GM23338 (cell line): Measurements from ENCODE around the gene FAM124B. TPM values are rescaled to one million over a fixed set of nuclear protein-coding genes. Genes with fewer than 3 reads are reported as not detected.

Source experiments
- ATAC-seq: fragments of 200-7000 bp; cut with Tn5 transposase; 3 replicates; pipeline ENCODE4 v1.9.1; 2020
- DNase-seq: peaks from one replicate; pipeline ENCODE4 v3.0.0-alpha.2; 2015; ENCODE audit warnings: low spot score
- H2AFZ ChIP-seq: fragments of 200-600 bp; sonication (generic); 2 replicates; pipeline ENCODE4 v1.8.0; 2016; ENCODE audit warnings: antibody characterized with exemption, mild to moderate bottlenecking, moderate library complexity
- H3F3A ChIP-seq: fragments of 200-600 bp; sonication (generic); replicated peaks from 2 replicates; pipeline ENCODE4 v1.8.0; 2017; ENCODE audit warnings: antibody characterized with exemption, mixed run types, low read depth
- H3K27ac ChIP-seq: fragments of 200-600 bp; sonication (generic); 2 replicates; pipeline ENCODE4 v1.6.1; 2016; ENCODE audit warnings: low read depth
- H3K27me3 ChIP-seq: fragments of 200-600 bp; sonication (generic); 2 replicates; pipeline ENCODE4 v1.8.0; 2016; ENCODE audit warnings: mild to moderate bottlenecking, mixed run types, moderate library complexity; ENCODE audit not compliant: insufficient read depth
- H3K36me3 ChIP-seq: fragments of 200-600 bp; sonication (generic); 2 replicates; pipeline ENCODE4 v1.8.0; 2016; ENCODE audit warnings: mild to moderate bottlenecking; ENCODE audit not compliant: insufficient read depth
- H3K4me1 ChIP-seq: fragments of 200-600 bp; sonication (generic); 2 replicates; pipeline ENCODE4 v1.8.0; 2016; ENCODE audit warnings: mild to moderate bottlenecking, moderate library complexity; ENCODE audit not compliant: insufficient read depth
- H3K4me2 ChIP-seq: fragments of 200-600 bp; sonication (generic); 2 replicates; pipeline ENCODE4 v1.7.1; 2017; ENCODE audit warnings: mixed run types
- H3K4me3 ChIP-seq: fragments of 200-600 bp; sonication (generic); 2 replicates; pipeline ENCODE4 v1.6.1; 2016; ENCODE audit warnings: mixed run types
- H3K79me2 ChIP-seq: fragments of 200-600 bp; sonication (generic); replicated peaks from 2 replicates; pipeline ENCODE4 v1.8.0; 2017; ENCODE audit warnings: mild to moderate bottlenecking; ENCODE audit not compliant: insufficient read depth
- H3K9me2 ChIP-seq: fragments of 200-600 bp; sonication (generic); 2 replicates; pipeline ENCODE4 v1.8.0; 2017; ENCODE audit not compliant: insufficient read depth
- H4K20me1 ChIP-seq: fragments of 200-600 bp; sonication (generic); replicated peaks from 2 replicates; pipeline ENCODE4 v1.8.0; 2017; ENCODE audit warnings: mild to moderate bottlenecking; ENCODE audit not compliant: insufficient read depth
- H3K27ac Mint-ChIP-seq: 2 replicates; pipeline ENCODE4 v1.8.0; 2020; ENCODE audit warnings: inconsistent platforms, mild to moderate bottlenecking, moderate library complexity, mixed read lengths
- H3K27me3 Mint-ChIP-seq: 3 replicates; pipeline ENCODE4 v1.8.0; 2022; ENCODE audit warnings: low read depth, mild to moderate bottlenecking, moderate library complexity, mixed read lengths, inconsistent platforms; ENCODE audit not compliant: insufficient read depth, poor library complexity
- H3K36me3 Mint-ChIP-seq: 3 replicates; pipeline ENCODE4 v1.8.0; 2021; ENCODE audit warnings: low read depth, mild to moderate bottlenecking, inconsistent platforms, moderate library complexity, mixed read lengths
- H3K4me1 Mint-ChIP-seq: 3 replicates; pipeline ENCODE4 v1.8.0; 2020; ENCODE audit warnings: mild to moderate bottlenecking, inconsistent platforms, mixed read lengths
- H3K4me3 Mint-ChIP-seq: 3 replicates; pipeline ENCODE4 v1.8.0; 2021; ENCODE audit warnings: moderate library complexity, mild to moderate bottlenecking, inconsistent platforms, mixed read lengths
- H3K9me3 Mint-ChIP-seq: 3 replicates; pipeline ENCODE4 v1.8.0; 2020; ENCODE audit warnings: moderate library complexity, mild to moderate bottlenecking, inconsistent platforms, mixed read lengths
- CTCF ChIP-seq, 2 experiments: fragments of 200-600 bp in 1 of 2; sonication (generic) in 1 of 2; conservative IDR thresholded peaks; 2 replicates each; pipeline versions ENCODE4 v1.5.1 to v1.6.1; 2016 to 2017; ENCODE audit warnings: antibody characterized with exemption in 2 of 2, low read depth in 2 of 2, mild to moderate bottlenecking in 2 of 2, moderate library complexity in 1 of 2
- EZH2 ChIP-seq: fragments of 200-600 bp; sonication (generic); IDR thresholded peaks from one replicate; pipeline ENCODE4 v1.8.0; 2017; ENCODE audit warnings: antibody characterized with exemption, mild to moderate bottlenecking, low read depth; ENCODE audit not compliant: unreplicated experiment
- EZH2phosphoT487 ChIP-seq: fragments of 200-600 bp; sonication (generic); IDR thresholded peaks from one replicate; pipeline ENCODE4 v1.8.1; 2018; ENCODE audit warnings: antibody characterized with exemption; ENCODE audit not compliant: unreplicated experiment
- JUNB ChIP-seq: IDR thresholded peaks from one replicate; pipeline ENCODE4 v1.6.1; 2016; ENCODE audit warnings: antibody characterized with exemption; ENCODE audit not compliant: unreplicated experiment
- POLR2AphosphoS5 ChIP-seq: IDR thresholded peaks from 2 replicates; pipeline ENCODE4 v1.6.1; 2016; ENCODE audit warnings: antibody characterized with exemption, low read depth
- STAT1 ChIP-seq: IDR thresholded peaks from one replicate; pipeline ENCODE4 v1.6.1; 2016; ENCODE audit warnings: antibody characterized with exemption; ENCODE audit not compliant: unreplicated experiment
- ZNF114 ChIP-seq: fragments of 250-450 bp; sonication (Bioruptor Pico); IDR thresholded peaks from 2 replicates; pipeline ENCODE4 v1.5.0; 2020; ENCODE audit warnings: mild to moderate bottlenecking, moderate library complexity
- polyA plus RNA-seq: library from polyadenylated mRNA; unstranded; fragments of >200 nt; fragmentation: Nextera tagmentation; extraction: Ambion mirVana; gene quantifications from 2 replicates; pipeline ENCODE4 v1.2.1, GENCODE V29; 2016
- total RNA-seq: library from RNA; depleted of rRNA; stranded (reverse); fragments of >200 nt; shearing (Covaris generic); gene quantifications from 2 replicates; pipeline ENCODE4 v1.2.3, GENCODE V29; 2014
- TF ChIP-seq, protein P1 (sequence below): IDR thresholded peaks from 2 replicates; pipeline ENCODE4 v1.6.1; 2016; ENCODE audit warnings: antibody characterized with exemption
- TF ChIP-seq, protein P2 (sequence below): IDR thresholded peaks from one replicate; pipeline ENCODE4 v1.6.1; 2018; ENCODE audit warnings: antibody characterized with exemption; ENCODE audit not compliant: unreplicated experiment

The FAM124B gene
- total and polyA plus RNA-seq, 2 experiments from 2014 or later = 3.0 to 6.9 TPM

DNA sequence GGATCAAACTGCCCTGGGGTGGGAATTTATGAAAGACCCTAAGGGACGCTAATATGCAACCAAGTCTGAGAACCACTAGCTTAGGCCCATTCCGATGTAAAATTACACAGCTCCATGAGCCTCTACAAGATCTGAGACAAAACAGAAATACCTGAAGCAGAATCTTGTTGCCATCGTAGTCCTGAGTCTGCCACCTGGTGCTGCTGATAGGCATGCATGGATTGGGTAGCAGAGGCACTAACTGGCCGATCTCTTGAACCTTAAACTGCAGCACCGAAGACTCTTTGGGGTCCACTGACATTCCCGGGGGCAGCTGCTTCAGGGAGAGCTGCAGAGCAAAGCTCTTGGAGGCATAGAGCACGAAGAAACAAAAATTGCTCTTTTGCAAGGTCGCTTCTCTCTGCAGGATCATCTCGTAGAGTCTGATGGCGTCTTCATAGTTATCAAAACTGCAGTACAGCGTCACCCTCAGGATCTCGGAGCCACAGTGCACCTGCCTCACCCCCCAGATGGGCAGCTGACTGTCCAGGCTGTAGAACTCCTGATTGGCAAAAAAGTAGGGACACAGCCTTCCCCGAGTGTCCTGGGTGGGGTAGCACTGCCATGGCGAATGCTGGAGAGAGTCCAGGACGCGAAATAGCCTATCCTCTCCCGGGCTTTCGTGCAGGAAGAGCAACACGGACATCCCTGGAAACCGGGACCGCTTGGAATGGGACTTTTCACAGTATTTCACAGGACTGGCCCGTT is 848 bp downstream of the FAM124B start:
- Mint-ChIP-seq H3K36me3 (peaks cover 11% of the 10 kb centered on the region; the same call in 2 of the 3 replicates), H3K9me3 (peaks cover 7% of the 10 kb centered on the region; the same call in 1 of the 3 replicates), H3K4me1 (peaks cover 6% of the 10 kb centered on the region; the same call in 2 of the 3 replicates), H3K27ac (no peak overlapping the region; the same call in 1 of the 2 replicates), H3K27me3 (peaks cover 1% of the 10 kb centered on the region), H3K4me3 (no peak overlapping the region)
- no peaks in the 10 kb centered on the region for H3F3A ChIP-seq
- no peak overlapping the region for H3K4me2 ChIP-seq
- H3K9me2 ChIP-seq = no peaks in the 10 kb centered on the region
- DNase-seq (no peak), ATAC-seq (no peak)
- no peaks in the 10 kb centered on the region for H3K79me2 ChIP-seq
- TF ChIP-seq ZNF114 (CRISPR knock-in tag) = no peak
- no peak for TF ChIP-seq CTCF (conservative IDR thresholded peaks at IDR 0.05; ENCODE audit: low read depth in 2 of 2)
- no peak for TF ChIP-seq EZH2
- no peak for TF ChIP-seq EZH2phosphoT487
- TF ChIP-seq STAT1 = no peak
- TF ChIP-seq JUNB = no peak
- TF ChIP-seq, protein P1, sequence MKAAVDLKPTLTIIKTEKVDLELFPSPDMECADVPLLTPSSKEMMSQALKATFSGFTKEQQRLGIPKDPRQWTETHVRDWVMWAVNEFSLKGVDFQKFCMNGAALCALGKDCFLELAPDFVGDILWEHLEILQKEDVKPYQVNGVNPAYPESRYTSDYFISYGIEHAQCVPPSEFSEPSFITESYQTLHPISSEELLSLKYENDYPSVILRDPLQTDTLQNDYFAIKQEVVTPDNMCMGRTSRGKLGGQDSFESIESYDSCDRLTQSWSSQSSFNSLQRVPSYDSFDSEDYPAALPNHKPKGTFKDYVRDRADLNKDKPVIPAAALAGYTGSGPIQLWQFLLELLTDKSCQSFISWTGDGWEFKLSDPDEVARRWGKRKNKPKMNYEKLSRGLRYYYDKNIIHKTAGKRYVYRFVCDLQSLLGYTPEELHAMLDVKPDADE = no peak
- TF ChIP-seq POLR2AphosphoS5 = no peak
- TF ChIP-seq, protein P2, sequence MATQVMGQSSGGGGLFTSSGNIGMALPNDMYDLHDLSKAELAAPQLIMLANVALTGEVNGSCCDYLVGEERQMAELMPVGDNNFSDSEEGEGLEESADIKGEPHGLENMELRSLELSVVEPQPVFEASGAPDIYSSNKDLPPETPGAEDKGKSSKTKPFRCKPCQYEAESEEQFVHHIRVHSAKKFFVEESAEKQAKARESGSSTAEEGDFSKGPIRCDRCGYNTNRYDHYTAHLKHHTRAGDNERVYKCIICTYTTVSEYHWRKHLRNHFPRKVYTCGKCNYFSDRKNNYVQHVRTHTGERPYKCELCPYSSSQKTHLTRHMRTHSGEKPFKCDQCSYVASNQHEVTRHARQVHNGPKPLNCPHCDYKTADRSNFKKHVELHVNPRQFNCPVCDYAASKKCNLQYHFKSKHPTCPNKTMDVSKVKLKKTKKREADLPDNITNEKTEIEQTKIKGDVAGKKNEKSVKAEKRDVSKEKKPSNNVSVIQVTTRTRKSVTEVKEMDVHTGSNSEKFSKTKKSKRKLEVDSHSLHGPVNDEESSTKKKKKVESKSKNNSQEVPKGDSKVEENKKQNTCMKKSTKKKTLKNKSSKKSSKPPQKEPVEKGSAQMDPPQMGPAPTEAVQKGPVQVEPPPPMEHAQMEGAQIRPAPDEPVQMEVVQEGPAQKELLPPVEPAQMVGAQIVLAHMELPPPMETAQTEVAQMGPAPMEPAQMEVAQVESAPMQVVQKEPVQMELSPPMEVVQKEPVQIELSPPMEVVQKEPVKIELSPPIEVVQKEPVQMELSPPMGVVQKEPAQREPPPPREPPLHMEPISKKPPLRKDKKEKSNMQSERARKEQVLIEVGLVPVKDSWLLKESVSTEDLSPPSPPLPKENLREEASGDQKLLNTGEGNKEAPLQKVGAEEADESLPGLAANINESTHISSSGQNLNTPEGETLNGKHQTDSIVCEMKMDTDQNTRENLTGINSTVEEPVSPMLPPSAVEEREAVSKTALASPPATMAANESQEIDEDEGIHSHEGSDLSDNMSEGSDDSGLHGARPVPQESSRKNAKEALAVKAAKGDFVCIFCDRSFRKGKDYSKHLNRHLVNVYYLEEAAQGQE = no peak
- no peak overlapping the region for H2AFZ ChIP-seq
- H3K27me3 ChIP-seq = no peaks in the 10 kb centered on the region
- H4K20me1 ChIP-seq = no peaks in the 10 kb centered on the region
- H3K4me1 ChIP-seq = peaks cover 7% of the 10 kb centered on the region
- H3K4me3 ChIP-seq = no peak overlapping the region
- H3K27ac ChIP-seq = no peak overlapping the region
- no peaks in the 10 kb centered on the region; the same call in 1 of the 2 replicates for H3K36me3 ChIP-seq
